Stimulated activated CD4-positive, alpha-beta T cell treated with anti-CD3 and anti-CD28 coated beads, Interleukin-12 subunit alpha, Interleukin-12 subunit beta, amount 100 ng/mL, for 24 hours (primary cell): ENCODE results near the gene TTC12.

ENCODE experiments used
- DNase-seq, 2 experiments: peaks; one replicate each; pipeline ENCODE4 v3.0.0-alpha.2; 2020; ENCODE audit warnings: low read depth in 2 of 2

TTC12 gene

DNA sequence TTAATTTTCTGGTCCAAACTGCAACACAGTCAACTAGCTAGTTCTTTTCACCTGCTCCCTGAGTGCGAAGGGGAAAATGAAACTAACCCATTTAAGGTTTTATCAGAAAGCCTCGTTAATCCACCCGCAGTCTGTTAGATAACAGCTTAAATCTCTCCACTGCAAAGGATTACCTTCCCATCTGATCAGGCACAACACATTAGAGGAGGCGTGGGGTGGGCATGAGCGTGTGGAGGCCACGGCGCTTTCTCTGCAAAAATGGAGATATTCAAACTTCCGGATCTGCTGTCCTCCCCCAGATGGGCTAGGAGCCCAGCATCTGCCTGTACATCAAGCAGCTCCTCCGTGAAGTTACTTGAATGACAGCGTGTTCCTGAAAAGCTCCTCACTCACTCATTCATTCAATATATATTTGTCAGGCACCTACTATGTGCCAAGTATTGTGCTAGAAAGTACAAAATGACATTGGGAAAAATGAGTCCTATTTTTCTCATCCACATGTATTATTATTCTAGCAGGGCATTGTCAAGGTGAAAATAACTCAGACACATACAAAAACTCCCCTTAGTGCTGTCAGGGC lies 59.7 kb downstream of the TTC12 start:
- no peak for DNase-seq

DNA sequence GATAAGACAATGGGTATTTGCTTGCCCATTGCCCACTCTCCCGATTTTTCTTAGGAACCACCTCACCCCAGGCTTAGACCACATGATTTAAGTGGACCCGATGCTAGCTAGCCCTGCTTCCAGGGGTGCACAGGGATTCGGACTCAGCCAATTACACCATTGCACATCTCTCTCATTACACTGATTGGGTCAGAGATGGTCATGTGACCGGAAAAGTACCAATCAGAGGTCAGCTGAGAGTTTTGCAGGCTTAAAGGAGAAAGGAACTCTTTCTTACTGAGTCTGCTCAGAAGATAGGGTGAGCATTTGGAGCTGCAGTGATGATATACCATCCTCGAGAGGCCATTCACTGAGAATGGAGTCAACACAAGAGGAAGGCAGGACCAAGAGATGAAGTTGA lies 61.0 kb downstream of the TTC12 start:
- DNase-seq: no peak

DNA sequence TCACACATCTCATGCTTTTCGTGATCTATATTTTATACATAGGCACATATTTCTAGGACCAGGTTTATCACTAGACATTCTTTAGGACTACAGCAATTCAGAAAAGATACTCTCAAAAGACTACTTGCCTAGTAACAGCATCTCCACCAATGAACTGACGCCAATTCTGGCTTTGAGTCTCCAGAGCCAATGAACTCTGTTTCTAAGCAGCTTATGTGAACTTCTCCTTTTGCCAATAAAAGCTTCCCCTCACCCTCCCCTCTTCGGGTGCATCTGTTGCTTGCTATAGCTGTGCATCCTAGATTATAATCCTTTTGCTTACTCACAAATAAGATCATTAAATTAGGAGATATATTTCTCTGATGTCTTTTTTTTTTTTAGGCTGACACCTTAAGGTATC lies 61.8 kb downstream of the TTC12 start:
- no peak for DNase-seq

DNA sequence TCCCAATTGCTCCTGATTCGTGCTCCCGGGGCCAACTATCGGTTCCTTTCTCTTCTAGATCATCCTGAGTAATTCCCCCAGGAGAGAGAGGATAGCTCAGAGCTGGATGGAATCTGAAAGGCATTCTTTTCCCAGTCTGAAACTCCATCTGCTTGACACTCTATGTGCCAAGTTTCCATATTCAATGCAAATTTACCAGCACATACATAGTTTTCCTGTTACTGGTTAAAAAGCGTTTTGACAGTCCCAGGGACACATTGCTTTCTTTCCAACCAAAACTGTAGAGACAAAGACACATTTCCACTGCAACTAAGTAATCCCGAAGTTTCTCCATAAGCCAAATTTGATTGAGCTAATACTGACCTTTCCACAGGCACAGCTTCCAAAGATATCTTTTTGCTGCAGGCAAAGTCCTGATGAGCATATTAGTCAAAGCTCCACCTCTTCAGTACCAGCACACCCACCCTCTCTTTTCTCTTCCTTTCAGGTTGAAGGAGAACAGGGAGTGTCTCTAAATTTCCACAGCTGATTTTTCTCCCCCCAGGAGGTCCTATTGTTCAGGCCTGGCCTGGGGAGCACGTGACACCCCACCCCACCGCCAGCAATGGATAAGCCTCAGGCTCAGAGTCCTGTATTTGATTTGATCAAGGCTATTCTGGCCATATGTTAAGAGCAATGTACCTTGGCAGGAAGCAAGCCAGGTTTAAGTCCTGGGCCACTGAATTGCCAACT lies 63.5 kb downstream of the TTC12 start:
- no peak for DNase-seq

DNA sequence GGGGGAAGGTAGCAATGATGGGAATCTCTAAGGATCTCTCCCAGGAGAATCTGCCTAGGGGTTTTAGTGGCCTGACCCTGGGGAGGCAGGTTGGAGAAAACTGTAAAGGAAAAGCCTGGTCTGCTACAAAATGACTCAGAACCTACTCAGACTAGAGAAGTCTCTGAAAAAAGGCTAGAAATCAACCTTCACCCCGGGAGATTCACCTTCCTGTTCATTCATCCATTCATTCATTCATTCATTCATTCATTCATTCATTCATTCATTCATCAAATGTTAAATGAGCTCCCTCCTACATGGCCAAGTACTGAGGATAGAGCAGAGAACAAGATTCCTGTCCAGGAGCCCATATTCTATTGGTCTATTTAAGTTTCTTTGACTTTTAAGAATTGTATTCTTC lies 64.3 kb downstream of the TTC12 start:
- no peak for DNase-seq

DNA sequence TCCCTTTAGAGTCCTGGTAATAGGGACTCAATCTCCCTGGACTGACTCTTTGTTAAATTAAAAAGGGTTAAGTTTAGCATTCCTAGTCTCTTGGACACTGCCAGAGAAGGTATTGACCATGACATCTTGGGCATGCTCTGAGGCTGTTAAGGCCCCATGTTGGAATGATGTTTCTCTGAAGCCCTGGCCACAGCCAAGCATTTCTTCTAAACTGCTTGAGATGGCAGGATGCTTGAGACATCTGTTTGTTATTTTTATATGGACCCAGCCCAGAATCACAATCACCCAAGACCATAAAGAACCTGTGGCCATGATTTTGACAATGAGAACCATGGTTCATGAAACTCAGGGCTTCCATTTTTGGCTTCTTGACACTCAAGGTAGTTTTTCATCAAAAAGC lies 67.7 kb downstream of the TTC12 start:
- DNase-seq: no peak

DNA sequence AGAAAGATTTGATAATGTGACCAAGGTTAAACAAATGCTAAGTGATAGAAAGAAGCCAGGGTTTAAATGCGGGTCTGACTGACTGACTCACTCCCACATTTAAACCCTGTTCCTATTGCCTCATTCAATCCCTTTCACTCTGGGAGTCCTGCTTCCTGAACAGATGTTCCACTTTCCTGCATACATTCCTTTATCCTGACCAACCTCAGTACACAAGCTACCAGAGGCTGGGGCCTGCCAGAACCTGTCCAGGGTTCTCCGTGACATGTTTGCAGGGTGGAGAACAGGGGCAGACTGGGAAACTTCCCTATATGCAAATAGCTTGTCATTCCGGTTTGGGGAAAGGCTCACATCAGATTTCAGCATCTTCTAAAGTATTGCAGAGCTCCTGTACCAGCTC lies 70.2 kb downstream of the TTC12 start:
- DNase-seq: no peak

DNA sequence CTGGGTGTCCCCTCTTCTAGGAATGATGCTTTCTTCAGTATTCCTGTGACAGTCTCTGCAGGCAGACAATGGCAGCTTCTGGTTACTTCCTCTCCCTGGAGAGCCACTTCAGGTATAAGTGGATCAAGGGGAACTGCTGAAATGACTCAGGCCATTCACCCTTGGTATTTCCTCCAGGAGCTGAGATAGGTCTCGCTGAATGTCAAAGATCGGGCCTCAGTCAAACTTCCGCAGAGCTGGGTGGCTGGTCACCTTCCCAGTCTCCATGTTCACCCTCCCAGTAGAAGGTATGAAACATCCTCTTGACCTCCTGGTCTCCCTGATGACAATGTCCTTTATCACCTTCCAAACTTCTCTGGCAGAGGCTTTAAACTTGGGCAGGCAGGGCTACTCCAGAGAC lies 71.4 kb downstream of the TTC12 start:
- no peak for DNase-seq

DNA sequence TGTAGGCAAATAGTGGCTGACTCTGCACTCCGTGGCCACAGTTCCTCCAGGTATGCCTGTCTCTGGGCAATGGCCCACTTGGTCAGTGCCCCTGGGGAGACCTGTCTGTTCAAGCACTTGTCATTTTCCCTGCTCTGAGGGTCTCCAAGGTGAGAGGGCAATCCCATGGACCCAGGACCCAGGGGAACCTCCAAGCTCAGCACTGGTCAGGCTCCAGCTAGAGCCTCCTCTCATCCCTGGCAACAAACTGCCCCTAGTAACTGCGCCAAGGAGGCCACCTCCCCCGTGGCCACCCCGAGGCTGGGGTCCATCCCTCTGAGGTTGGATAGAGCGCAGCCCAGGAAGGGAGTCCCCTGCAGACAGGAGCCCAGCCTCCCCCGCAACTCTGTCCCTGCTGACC lies 72.5 kb downstream of the TTC12 start:
- DNase-seq: no peak

DNA sequence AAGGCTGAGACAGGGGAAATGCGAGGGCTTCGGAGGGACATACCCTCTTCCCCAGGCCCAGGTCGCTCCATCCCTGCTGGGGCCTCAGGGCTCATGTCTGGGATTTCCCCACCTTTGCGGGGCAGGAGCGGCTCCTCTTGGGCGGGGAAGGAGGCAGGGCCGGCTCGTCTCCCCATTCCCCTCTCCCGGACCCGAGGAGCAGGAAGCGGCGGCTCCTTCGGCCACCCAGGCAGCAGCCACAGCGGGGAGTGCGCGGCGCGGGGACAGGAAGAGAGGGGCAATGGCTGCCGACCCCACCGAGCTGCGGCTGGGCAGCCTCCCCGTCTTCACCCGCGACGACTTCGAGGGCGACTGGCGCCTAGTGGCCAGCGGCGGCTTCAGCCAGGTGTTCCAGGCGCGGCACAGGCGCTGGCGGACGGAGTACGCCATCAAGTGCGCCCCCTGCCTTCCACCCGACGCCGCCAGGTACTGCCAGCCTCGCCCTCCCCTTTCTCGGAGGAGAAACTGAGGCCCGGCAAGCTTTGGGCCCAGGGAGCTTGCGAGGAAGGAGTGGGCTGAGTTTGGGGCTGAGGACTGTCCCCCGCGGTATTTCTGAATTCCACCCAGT lies 73.3 kb downstream of the TTC12 start, which contains the start of gene ANKK1:
TSS of gene ANKK1 (plus strand) at position 175 of the 607 bp plus-strand sequence. CDS start at position 281, 106 bp downstream.
- DNase-seq: no peak

DNA sequence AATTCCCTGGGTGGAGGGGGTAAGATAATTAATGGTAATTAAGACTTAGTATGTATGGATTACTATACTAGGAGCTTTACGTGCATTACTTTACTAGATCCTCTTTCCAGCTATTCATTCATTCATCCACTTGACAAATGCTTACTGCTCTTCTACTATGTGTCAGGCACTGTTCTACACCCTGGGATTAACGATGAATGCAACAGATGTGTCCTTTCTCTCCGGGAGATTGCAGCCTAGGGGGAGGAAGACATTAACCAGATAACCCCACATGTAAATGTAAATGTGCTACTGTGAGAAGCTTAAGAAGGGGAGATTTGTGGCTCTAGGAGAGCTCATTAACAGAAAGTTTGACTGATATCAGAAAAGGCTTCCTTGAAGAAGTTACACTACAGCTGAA lies 74.9 kb downstream of the TTC12 start:
- no peak for DNase-seq

DNA sequence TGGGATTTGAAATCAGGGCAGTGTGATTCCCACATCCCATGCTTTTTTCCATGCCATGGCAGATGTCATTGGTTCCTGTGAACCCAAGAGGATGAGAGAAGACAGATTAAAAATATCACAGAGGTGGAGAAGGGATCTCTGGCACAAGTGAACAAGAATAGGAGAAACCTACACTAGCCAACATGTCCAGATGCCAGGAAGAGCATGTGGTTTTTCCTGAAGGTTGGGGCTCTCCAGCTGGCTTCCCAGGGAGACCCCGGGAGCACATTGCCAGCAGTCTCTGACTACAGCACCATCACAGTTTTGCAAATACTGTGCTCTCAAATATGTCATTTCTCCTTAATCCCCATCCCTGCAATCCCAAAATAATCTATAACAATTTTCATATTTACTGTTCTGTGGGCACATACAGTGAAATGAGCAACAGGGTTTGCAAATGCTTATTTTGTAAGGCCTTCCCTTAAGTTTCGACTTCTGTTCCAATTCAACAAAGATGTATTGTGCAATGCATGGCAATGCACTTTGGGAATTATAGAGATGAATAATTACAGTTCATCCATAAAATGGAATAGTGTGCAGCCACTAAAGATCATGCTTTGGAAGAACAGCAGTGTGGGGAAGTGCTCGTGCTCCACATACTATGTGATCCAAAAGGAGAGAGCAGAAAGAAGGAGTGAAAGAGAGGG lies 78.0 kb downstream of the TTC12 start:
- no peak for DNase-seq

DNA sequence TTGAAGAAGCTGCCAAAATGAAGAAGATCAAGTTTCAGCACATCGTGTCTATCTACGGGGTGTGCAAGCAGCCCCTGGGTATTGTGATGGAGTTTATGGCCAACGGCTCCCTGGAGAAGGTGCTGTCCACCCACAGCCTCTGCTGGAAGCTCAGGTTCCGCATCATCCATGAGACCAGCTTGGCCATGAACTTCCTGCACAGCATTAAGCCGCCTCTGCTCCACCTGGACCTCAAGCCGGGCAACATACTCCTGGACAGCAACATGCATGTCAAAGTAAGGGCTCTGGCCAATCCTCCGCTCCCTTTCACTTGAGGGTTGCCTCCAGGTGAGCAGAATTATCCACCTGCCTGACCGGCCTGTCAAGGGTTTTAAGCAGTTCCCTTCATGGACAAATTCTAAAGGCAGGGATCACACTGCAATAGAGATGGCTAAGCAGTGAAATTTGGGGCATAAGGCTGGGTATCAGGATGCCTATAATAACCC lies 79.2 kb downstream of the TTC12 start:
- no peak for DNase-seq

DNA sequence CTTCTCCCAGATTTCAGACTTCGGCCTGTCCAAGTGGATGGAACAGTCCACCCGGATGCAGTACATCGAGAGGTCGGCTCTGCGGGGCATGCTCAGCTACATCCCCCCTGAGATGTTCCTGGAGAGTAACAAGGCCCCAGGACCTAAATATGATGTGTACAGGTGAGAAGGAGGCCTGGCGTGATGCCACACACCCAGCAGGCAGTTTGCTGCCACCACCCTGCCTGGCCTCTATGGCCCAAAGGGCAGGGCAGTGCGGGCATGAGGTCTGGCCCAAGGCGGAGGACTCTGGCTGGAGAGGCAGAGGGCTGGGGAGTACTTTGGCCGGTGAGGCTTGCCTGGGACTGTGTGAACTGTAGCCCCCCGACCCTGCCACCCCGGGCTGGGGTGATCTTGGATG lies 80.5 kb downstream of the TTC12 start:
- no peak for DNase-seq

DNA sequence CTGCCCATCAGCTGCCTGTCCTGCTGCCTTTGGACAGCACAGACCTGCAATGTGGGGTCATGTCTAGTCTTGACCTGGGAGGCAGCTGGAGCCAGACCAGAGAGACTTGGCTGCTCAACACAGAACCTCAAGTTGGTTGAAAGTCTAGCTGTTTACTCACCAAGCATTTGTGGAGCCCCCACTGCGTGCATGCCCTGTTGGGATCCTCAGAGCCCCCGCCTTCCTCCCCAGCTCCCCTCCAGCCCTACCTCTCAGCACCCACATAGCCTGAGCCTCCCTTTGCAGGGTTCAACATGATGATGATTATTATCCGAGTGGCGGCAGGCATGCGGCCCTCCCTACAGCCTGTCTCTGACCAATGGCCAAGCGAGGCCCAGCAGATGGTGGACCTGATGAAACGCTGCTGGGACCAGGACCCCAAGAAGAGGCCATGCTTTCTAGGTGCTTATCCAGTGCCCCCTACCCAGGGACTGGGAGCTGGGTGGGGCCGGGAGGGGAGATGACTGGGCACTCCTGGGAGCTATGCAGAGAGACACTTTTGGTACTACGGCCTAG lies 81.5 kb downstream of the TTC12 start:
- no peak for DNase-seq

DNA sequence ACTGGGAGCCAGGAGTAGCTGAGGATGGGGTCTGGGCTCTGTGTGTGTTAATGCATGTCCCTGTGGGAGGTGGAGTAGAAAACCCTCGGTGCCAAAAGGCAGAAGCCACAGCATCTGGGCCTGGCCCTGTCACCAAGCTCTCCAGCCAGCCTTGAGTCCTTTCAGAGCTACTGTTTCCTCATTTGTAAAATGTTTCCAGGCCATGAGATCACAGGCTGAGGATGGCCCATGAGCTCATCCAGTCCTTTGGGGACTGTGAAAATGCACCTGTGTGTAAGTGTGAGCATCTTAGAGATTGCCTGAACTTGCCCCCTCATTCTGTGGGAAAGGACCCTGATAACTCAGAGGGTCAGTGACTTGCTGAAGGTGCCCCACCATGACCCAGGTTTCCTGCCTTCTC lies 82.3 kb downstream of the TTC12 start:
- DNase-seq: no peak

DNA sequence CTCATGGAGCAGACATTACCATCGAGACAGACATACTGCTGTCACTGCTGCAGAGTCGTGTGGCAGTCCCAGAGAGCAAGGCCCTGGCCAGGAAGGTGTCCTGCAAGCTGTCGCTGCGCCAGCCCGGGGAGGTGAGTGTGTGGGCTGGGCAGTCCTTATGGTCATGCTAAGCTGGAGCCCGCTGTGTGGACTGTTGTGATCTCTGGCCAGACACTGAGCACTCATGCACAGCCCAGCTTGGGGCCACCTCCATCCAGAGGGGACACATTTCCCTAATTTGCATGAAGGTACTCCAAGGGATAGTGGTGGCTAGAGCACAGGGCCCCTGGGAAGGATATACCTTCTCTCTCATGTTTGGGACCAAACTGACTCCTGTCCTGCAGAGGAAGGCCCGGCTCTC lies 82.8 kb downstream of the TTC12 start:
- DNase-seq: no peak

DNA sequence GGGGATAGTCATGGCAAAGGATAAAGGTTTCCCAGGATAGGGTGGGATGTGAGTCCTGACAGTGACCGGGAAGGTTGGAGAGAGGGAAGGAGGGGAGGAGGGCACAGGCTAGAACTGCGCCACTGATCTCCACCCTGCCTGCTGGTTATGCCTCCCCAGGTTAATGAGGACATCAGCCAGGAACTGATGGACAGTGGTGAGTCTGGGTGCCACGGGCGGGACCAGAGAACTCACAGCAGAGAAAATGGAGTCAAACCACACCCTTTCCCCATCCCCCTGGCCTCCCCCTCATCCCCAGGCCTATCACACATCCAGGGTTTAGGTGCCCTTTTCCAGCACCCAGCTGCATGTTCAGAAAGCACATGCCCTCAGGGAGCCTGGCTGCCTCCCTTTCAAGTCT lies 83.4 kb downstream of the TTC12 start:
- no peak for DNase-seq

DNA sequence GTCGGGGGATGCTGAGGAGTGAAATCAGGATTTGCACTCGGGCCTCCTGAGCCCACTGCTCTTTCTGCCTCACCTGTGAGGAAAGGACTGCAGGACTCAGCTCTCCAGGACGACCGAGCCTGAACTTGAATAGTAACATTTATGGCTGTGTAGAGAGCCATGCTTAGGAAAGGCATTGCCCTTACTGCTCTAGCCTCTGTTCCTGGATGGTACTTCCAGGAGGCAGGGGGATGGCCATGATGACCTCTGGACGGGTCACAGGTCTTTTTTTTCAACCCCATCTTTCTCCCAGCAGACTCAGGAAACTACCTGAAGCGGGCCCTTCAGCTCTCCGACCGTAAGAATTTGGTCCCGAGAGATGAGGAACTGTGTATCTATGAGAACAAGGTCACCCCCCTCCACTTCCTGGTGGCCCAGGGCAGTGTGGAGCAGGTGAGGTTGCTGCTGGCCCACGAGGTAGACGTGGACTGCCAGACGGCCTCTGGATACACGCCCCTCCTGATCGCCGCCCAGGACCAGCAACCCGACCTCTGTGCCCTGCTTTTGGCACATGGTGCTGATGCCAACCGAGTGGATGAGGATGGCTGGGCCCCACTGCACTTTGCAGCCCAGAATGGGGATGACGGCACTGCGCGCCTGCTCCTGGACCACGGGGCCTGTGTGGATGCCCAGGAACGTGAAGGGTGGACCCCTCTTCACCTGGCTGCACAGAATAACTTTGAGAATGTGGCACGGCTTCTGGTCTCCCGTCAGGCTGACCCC lies 84.5 kb downstream of the TTC12 start:
- no peak for DNase-seq

DNA sequence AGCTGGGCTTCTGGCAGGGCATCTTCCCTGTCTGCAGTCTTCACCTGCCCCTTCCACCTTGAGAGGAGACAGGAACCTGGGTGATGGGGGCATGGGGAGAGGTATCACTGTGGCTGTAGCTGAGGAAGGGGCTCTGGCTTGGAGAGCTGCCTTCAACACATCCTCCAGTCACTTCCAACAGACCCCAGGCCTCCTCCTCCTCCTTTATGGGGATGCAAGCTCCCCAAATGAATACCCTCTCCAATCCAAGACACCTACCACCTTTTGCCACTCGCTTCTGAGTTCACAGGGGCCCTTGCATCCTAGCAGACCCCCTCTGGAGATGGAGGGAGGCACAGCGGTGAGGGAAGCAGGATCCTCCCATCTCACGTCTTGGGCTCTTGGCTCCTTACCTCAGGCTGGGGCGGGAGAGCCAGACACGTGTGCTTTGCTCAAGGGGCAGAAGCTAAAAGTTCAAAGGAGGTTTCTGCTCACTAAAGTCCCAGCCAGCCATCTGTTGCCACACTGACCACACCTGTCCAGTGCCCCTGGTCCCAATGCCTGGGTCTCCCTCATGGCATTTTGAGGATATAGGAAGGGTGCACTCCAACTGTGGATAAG lies 86.3 kb downstream of the TTC12 start:
- DNase-seq: no peak

DNA sequence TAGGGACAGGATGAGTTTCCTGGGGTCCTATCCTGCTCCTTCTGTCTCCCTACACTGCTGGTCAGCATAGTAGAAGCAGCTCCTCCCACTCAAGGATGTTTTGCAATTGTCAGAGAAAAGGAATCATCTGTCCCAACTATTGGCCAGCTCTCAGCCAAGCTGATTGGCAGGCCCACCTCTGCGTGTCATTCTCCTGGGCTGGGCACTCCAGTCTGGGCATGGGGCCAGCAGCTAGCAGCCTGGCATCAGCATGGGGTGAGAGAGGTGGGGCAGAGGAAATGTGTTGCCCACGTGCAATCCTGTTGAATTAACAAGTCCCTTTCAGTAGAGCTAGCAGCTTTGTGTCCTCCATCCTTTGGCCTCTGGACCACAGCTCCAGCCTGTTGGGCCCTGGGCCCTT lies 87.3 kb downstream of the TTC12 start:
- DNase-seq: no peak
